ENCODE data around the gene ACTL8. TPM values are rescaled to one million over a fixed set of nuclear protein-coding genes. Genes with fewer than 3 reads are reported as not detected.
"Not testable (repeated sequence)": the region's sequence is repeated elsewhere in the genome, so short reads cannot be mapped to it uniquely, and the experiment has no call there.

The ACTL8 gene
- total RNA-seq, 1 donor from 2014 or later = not detected

DNA sequence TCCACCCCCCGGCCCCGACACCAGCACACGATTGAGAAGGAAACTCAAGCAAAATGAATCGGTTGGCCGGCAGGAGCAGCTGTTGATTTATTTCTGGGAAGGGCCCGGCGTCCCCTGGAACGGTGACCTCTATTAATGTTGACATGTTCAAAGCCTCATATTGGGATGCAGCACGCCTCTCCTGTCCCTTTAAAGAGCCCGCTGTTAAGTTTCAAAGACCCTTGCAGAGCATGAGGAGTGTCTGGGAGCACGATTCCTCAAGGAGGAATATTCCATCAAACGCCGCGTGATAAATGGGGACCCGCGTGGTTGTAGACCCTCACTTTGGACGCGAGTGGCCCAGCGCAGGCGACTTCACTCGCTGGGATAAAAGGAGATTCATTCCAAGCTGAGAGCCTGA, 21.5 kb upstream of the ACTL8 start:
- intact Hi-C loops (cut with DNase I) = no loop called here

GRCh38 chr1:17734609-17735008, 20.5 kb upstream of the ACTL8 start:
- no peak for ATAC-seq
- DNase-seq (ENCODE audit: missing footprints) = no peak
- intact Hi-C loops (cut with DNase I) = no loop called here

More for the DNA sequence above, 21.5 kb upstream of the ACTL8 start:
- ATAC-seq (no peak), DNase-seq (ENCODE audit: missing footprints) (no peak)

GRCh38 chr1:17735348-17735747, 19.8 kb upstream of the ACTL8 start:
- intact Hi-C loops (cut with DNase I) = no loop called here
- no peak for DNase-seq (ENCODE audit: missing footprints)
- ATAC-seq = no peak

- no peak for DNase-seq (ENCODE audit: missing footprints)
- intact Hi-C loops (cut with DNase I) = no loop called here
- no peak for ATAC-seq
Observed at GRCh38 chr1:17735793-17736192, 19.3 kb upstream of the ACTL8 start.

GRCh38 chr1:17736625-17737024, 18.5 kb upstream of the ACTL8 start:
- ATAC-seq (no peak), DNase-seq (ENCODE audit: missing footprints) (no peak)
- intact Hi-C loops (cut with DNase I) = no loop called here

DNA sequence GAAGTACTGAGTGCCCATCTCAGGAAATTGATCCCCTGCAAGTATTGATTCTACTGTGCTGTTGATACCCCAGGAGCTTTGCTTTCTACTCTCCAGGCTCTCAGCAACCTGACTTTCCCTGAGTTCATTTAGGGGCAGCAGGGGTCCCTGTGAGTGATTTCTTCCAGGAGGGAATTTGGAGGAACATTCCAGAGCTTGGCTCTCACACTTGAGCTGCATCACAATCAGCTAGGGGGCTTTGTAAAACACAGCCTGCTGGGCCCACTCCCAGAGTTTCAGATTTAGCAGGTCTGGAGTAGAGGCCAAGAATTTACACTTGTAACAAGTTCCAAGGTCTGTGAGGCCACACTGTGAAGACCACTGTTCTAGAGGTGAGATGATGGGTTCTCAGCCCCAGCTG, 16.1 kb upstream of the ACTL8 start:
- intact Hi-C loops (cut with DNase I) = no loop called here
- no peak for DNase-seq (ENCODE audit: missing footprints)
- no peak for ATAC-seq

DNA sequence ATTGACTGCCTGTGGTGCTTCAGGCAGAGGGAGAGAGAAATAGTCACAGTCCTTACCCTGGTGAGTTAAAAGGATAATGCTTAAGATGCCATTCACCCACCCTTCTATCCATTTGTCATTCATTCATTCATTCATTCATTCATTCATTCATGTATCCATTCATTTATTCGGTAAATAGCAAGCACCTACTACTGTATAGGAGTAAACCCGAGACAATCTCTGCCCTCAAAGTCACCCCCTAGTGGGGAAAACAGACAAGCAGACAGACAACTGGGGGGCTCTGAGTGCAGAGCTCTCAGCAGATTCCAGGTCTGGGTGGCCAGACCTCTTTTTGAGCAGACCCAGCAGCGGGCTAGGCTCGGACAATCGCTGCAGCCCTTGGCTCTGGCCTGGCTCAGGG, 14.1 kb upstream of the ACTL8 start:
- intact Hi-C loops (cut with DNase I) = no loop called here
- ATAC-seq (no peak), DNase-seq (ENCODE audit: missing footprints) (no peak)

- intact Hi-C loops (cut with DNase I) = no loop called here
- peak; percentile 72 for ATAC-seq
- DNase-seq (ENCODE audit: missing footprints) = no peak
Observed at GRCh38 chr1:17742583-17742982, 12.6 kb upstream of the ACTL8 start.

DNA sequence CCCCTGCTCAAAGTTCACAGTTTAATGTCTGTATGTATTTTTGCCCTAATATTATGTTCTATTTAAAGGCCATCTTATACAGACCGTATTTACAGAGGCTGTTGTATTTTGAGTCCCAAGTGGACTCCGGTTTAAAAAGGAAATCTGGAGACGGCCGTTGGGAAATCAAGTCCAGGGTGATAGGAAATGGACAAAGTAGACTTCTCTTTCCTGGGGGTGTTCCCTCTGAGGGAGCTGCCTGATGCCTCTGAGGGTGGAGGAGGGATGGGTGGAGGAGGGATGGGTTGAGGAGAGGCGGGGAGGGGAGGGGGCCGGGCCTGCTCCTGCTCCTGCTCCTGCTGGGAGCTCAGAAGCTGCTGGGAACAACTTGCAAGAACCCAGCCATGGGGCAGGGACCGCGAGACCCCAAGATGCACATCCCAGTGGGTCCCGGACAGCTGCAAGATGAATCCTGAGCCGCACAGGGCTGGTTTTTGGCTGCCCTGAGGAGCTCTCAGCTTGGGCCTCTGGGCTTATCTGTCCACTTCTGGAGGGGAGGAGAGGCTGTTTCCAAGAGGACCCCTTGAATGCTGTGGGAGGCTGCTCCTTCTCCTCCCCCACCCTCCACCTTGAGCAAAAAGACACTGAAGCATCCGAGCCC, 12.0 kb upstream of the ACTL8 start:
- ATAC-seq (no peak), DNase-seq (ENCODE audit: missing footprints) (no peak)
- intact Hi-C loops (cut with DNase I) = no loop called here

GRCh38 chr1:17743925-17744324, 11.2 kb upstream of the ACTL8 start:
- DNase-seq (ENCODE audit: missing footprints) = no peak
- no peak for ATAC-seq
- intact Hi-C loops (cut with DNase I) = no loop called here

DNA sequence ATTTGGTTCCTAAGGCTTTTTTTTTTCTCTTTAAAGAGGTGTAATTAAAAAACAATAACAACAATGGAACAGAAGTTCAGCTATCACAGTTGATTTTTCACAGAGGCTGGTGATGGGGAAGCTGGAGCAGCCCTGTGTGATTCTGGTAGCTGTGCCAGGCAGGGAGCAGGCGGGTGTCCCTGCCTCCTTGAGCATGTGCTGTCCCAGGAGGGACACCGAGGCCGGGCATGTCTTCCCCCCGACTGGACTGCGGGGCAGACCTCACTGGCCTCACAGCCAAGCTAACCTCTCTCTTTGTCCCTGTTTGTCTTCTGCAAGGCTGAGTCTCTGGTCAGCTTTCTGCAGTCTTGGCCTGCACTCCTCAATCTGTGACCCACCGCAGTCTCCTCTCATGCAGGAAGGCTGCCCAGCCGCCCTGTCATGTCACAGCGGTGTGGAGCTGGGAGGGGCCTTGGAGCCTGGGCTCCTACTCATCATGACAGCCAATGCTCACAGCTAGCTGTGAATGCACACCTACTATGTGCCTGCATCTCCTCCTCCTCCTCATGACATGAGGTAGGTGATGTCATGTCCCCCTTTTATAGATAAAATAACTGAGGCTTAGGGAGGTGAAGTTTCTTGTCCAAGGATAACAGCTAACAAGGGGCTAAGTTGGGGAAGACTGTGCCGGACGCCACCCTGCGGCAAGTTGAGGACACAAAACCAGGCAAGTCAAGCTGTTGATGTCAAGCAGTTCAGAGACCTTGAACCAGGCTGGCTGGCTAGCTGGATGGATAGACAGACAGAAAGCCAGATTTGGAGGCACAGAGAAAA, 10.3 kb upstream of the ACTL8 start:
- ATAC-seq (no peak), DNase-seq (ENCODE audit: missing footprints) (no peak)
- intact Hi-C loops (cut with DNase I) = no loop called here

- ATAC-seq (no peak), DNase-seq (ENCODE audit: missing footprints) (no peak)
- intact Hi-C loops (cut with DNase I) = no loop called here
Observed at GRCh38 chr1:17745479-17745955, 9.6 kb upstream of the ACTL8 start.

DNA sequence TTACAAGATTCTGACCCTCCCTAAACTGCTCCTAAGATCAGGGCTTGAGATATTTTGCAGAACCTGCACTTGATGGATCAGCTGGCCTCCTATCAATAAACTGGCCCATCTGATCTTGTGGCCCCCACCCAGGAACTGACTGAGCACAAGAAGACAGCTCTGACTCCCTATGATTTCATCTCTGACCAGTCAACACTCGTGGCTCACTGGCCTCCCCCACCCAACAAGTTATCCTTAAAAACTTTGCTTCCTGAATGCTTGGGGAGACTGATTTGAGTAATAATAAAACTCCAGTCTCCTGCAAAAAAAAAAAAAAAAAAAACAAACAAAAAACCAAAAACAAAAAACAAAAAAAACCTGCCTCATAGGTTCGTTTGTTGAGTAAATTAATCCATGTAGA, 8.9 kb upstream of the ACTL8 start:
- ATAC-seq; DNase-seq (ENCODE audit: missing footprints); intact Hi-C loops (cut with DNase I): not testable (repeated sequence)

- no peak for DNase-seq (ENCODE audit: missing footprints)
- intact Hi-C loops (cut with DNase I) = no loop called here
- ATAC-seq = no peak
Observed at GRCh38 chr1:17746920-17747319, 8.2 kb upstream of the ACTL8 start.

DNA sequence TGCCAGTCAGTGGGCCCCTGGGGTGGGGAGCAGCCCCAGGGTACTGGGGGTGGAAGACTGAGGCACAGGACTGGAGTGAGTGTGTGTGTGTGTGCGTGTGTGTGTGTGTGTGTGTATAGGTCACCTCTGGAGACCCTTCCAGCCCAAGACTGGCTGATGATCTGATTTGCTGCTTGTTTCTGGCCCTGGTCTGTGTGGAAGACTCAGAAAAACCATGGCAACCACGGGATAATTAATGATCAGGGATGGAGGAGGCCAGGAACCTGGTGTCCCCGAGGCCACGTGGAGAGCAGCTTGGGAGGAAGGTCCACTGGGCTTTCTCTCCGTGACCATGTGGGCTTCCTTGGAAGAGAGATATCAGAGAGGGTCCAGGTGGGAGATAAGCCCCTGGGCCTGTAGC, 4.8 kb upstream of the ACTL8 start:
- ATAC-seq = no peak
- DNase-seq (ENCODE audit: missing footprints) = no peak
- intact Hi-C loops (cut with DNase I) = no loop called here

GRCh38 chr1:17752356-17752755, 2.8 kb upstream of the ACTL8 start:
- intact Hi-C loops (cut with DNase I) = no loop called here
- ATAC-seq (no peak), DNase-seq (ENCODE audit: missing footprints) (no peak)

DNA sequence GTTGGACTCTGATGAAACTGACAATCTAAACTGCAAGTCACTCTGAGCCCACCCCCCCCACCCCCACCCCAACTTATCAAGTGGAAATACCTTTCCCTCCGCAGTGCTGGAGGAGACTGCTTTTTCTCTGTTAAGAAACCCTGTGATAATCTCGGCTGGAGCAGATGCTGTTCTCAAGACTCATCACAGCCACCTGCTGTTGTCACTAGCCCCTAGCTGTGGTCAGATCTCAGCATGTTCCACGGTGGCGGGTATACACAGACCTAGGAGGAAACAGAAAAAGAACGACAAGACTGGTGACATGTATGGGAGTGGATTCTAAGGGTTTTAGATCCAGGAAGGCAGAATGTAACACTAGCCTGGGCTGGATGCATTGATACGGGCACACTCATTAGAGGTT, 2.3 kb downstream of the ACTL8 start:
- no peak for DNase-seq (ENCODE audit: missing footprints)
- intact Hi-C loops (cut with DNase I) = no loop called here

GRCh38 chr1:17759114-17759513, 4.0 kb downstream of the ACTL8 start:
- no peak for ATAC-seq
- intact Hi-C loops (cut with DNase I) = no loop called here
- no peak for DNase-seq (ENCODE audit: missing footprints)

More for the DNA sequence above, 2.3 kb downstream of the ACTL8 start:
- ATAC-seq = no peak

GRCh38 chr1:17762313-17762712, 7.2 kb downstream of the ACTL8 start:
- no peak for ATAC-seq
- DNase-seq (ENCODE audit: missing footprints) = no peak
- intact Hi-C loops (cut with DNase I) = no loop called here

- DNase-seq (ENCODE audit: missing footprints) (no peak), ATAC-seq (no peak)
- intact Hi-C loops (cut with DNase I) = no loop called here
Observed at GRCh38 chr1:17763417-17763816, 8.3 kb downstream of the ACTL8 start.

All from Right ventricle myocardium inferior (tissue), 1 donor.